ENCODE measurements around the gene TMEM91. TPM values are rescaled to one million over a fixed set of nuclear protein-coding genes. Genes with fewer than 3 reads are reported as not detected.

The TMEM91 gene
- total and polyA plus RNA-seq, 2 of the 8 experiments (the other 6 are each of a cell fraction or from before 2014, with no cell fraction given), result 5.3 to 7.4 TPM

DNA sequence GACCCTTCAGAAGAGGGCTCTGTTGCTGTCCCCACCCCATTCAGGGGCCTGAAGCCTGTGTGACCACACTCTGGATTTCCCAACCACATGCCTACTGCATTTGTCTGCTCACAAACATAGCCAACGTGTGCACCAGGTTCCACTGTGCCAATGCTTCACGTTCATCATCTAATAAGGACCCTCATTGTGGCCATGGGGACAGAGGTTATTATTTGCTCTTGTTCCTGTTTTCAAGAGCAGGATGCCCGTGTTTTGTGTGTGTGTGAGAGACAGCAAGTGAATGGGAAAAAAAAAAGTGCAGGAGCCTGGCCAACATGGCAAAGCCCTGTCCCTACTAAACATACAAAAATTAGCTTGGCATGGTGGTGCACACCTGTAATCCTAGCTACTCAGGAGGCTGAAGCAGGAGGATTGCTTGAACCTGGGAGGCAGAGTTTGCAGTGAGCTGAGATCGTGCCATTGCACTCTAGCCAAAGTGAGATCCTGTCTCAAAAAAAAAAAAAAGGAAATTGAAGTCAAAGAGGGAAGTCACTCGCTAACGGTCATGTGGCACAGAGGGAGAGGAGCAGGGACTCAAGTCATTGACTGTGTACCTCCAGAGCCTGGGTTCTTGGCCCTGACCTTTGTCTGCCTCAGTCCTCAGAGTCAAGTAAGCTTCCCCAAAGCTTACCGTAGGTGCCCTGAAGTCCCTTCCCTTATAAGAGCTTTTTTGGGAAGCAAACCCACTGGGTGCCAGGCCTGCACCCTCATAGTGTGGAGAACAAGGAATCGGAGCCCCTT lies 44.0 kb downstream of the TMEM91 start (continued):
- TF ChIP-seq SP2 (IDR thresholded peaks at IDR 0.05; ENCODE audit: low read length), result no peak
- TF ChIP-seq RXRA (IDR thresholded peaks at IDR 0.05; ENCODE audit: insufficient read depth, low read depth, low read length), result no peak
- TF ChIP-seq POLR2A (IDR thresholded peaks at IDR 0.05; ENCODE audit: control extremely low read depth in 1 of 2, low read depth in 2 of 2, low read length in 2 of 2), result no peak
- TF ChIP-seq CBX5 (IDR thresholded peaks at IDR 0.05; ENCODE audit: low read depth, low read length), result no peak

Data from H1 (cell line).